Gastrocnemius medialis (tissue), 4 donors: ENCODE results near the gene ARMC6.

ENCODE experiments used
- CTCF ChIP-seq, 5 experiments: fragments of 450-650 bp in 3 of 5; fragments of 200-600 bp in 2 of 5; sonication (generic) in 2 of 5; IDR thresholded peaks in 4 of 5; conservative IDR thresholded peaks in 1 of 5; 1 replicate in 4 of 5; 2 replicates in 1 of 5; pipeline ENCODE4 v1.5.1; 2016 to 2019; ENCODE audit warnings: antibody characterized with exemption in 5 of 5, mild to moderate bottlenecking in 3 of 5, moderate library complexity in 3 of 5
- POLR2A ChIP-seq, 2 donors: fragments of 450-650 bp; IDR thresholded peaks; one replicate each; pipeline ENCODE4 v1.6.1; 2017; ENCODE audit warnings: antibody characterized with exemption in 2 of 2, mild to moderate bottlenecking in 2 of 2, moderate library complexity in 2 of 2

- TF ChIP-seq CTCF (IDR thresholded peaks at IDR 0.05 in 4 of 5, conservative IDR thresholded peaks at IDR 0.05 in 1 of 5) (no peak), POLR2A (IDR thresholded peaks at IDR 0.05) (no peak)
These were observed 34.1 kb downstream of the ARMC6 start for GRCh38 chr19:19067276-19068072.
